Stimulated activated CD8-positive, alpha-beta memory T cell treated with anti-CD3 and anti-CD28 coated beads, Interleukin-7, amount 100 ng/mL, for 48 hours (primary cell): Measurements from ENCODE around the gene MPST.

ENCODE experiments used
- DNase-seq, 2 donors: peaks; one replicate each; pipeline ENCODE4 v3.0.0-alpha.2; 2020; ENCODE audit warnings: low read depth in 1 of 2; ENCODE audit errors: extremely low read depth in 1 of 2

Gene MPST

GRCh38 chr22:37075822-37076433, 56.4 kb downstream of the MPST start:
- DNase-seq, result no peak

- peak; percentile 66 to 74 for DNase-seq
Observed at GRCh38 chr22:37077802-37078448, 58.4 kb downstream of the MPST start.

GRCh38 chr22:37079158-37079557, 59.6 kb downstream of the MPST start:
- DNase-seq, result no peak
